GM23338 (cell line): ENCODE data around the gene ZNF644. TPM values are rescaled to one million over a fixed set of nuclear protein-coding genes. Genes with fewer than 3 reads are reported as not detected.

Experiments
- ATAC-seq: fragments of 200-7000 bp; cut with Tn5 transposase; 3 replicates; pipeline ENCODE4 v1.9.1; 2020
- DNase-seq: peaks from one replicate; pipeline ENCODE4 v3.0.0-alpha.2; 2015; ENCODE audit warnings: low spot score
- H2AFZ ChIP-seq: fragments of 200-600 bp; sonication (generic); 2 replicates; pipeline ENCODE4 v1.8.0; 2016; ENCODE audit warnings: antibody characterized with exemption, mild to moderate bottlenecking, moderate library complexity
- H3F3A ChIP-seq: fragments of 200-600 bp; sonication (generic); replicated peaks from 2 replicates; pipeline ENCODE4 v1.8.0; 2017; ENCODE audit warnings: antibody characterized with exemption, mixed run types, low read depth
- H3K27ac ChIP-seq: fragments of 200-600 bp; sonication (generic); 2 replicates; pipeline ENCODE4 v1.6.1; 2016; ENCODE audit warnings: low read depth
- H3K27me3 ChIP-seq: fragments of 200-600 bp; sonication (generic); 2 replicates; pipeline ENCODE4 v1.8.0; 2016; ENCODE audit warnings: mild to moderate bottlenecking, mixed run types, moderate library complexity; ENCODE audit not compliant: insufficient read depth
- H3K36me3 ChIP-seq: fragments of 200-600 bp; sonication (generic); 2 replicates; pipeline ENCODE4 v1.8.0; 2016; ENCODE audit warnings: mild to moderate bottlenecking; ENCODE audit not compliant: insufficient read depth
- H3K4me1 ChIP-seq: fragments of 200-600 bp; sonication (generic); 2 replicates; pipeline ENCODE4 v1.8.0; 2016; ENCODE audit warnings: mild to moderate bottlenecking, moderate library complexity; ENCODE audit not compliant: insufficient read depth
- H3K4me2 ChIP-seq: fragments of 200-600 bp; sonication (generic); 2 replicates; pipeline ENCODE4 v1.7.1; 2017; ENCODE audit warnings: mixed run types
- H3K4me3 ChIP-seq: fragments of 200-600 bp; sonication (generic); 2 replicates; pipeline ENCODE4 v1.6.1; 2016; ENCODE audit warnings: mixed run types
- H3K79me2 ChIP-seq: fragments of 200-600 bp; sonication (generic); replicated peaks from 2 replicates; pipeline ENCODE4 v1.8.0; 2017; ENCODE audit warnings: mild to moderate bottlenecking; ENCODE audit not compliant: insufficient read depth
- H3K9me2 ChIP-seq: fragments of 200-600 bp; sonication (generic); 2 replicates; pipeline ENCODE4 v1.8.0; 2017; ENCODE audit not compliant: insufficient read depth
- H4K20me1 ChIP-seq: fragments of 200-600 bp; sonication (generic); replicated peaks from 2 replicates; pipeline ENCODE4 v1.8.0; 2017; ENCODE audit warnings: mild to moderate bottlenecking; ENCODE audit not compliant: insufficient read depth
- H3K27ac Mint-ChIP-seq: 2 replicates; pipeline ENCODE4 v1.8.0; 2020; ENCODE audit warnings: inconsistent platforms, mild to moderate bottlenecking, moderate library complexity, mixed read lengths
- H3K27me3 Mint-ChIP-seq: 3 replicates; pipeline ENCODE4 v1.8.0; 2022; ENCODE audit warnings: low read depth, mild to moderate bottlenecking, moderate library complexity, mixed read lengths, inconsistent platforms; ENCODE audit not compliant: insufficient read depth, poor library complexity
- H3K36me3 Mint-ChIP-seq: 3 replicates; pipeline ENCODE4 v1.8.0; 2021; ENCODE audit warnings: low read depth, mild to moderate bottlenecking, inconsistent platforms, moderate library complexity, mixed read lengths
- H3K4me1 Mint-ChIP-seq: 3 replicates; pipeline ENCODE4 v1.8.0; 2020; ENCODE audit warnings: mild to moderate bottlenecking, inconsistent platforms, mixed read lengths
- H3K4me3 Mint-ChIP-seq: 3 replicates; pipeline ENCODE4 v1.8.0; 2021; ENCODE audit warnings: moderate library complexity, mild to moderate bottlenecking, inconsistent platforms, mixed read lengths
- H3K9me3 Mint-ChIP-seq: 3 replicates; pipeline ENCODE4 v1.8.0; 2020; ENCODE audit warnings: moderate library complexity, mild to moderate bottlenecking, inconsistent platforms, mixed read lengths
- CREB1 ChIP-seq: fragments of 250-450 bp; sonication (Bioruptor Pico); IDR thresholded peaks from 2 replicates; pipeline ENCODE4 v1.5.0; 2020; ENCODE audit warnings: low read depth, mild to moderate bottlenecking, moderate library complexity
- JUNB ChIP-seq: IDR thresholded peaks from one replicate; pipeline ENCODE4 v1.6.1; 2016; ENCODE audit warnings: antibody characterized with exemption; ENCODE audit not compliant: unreplicated experiment
- POLR2AphosphoS5 ChIP-seq: IDR thresholded peaks from 2 replicates; pipeline ENCODE4 v1.6.1; 2016; ENCODE audit warnings: antibody characterized with exemption, low read depth
- polyA plus RNA-seq: library from polyadenylated mRNA; unstranded; fragments of >200 nt; fragmentation: Nextera tagmentation; extraction: Ambion mirVana; gene quantifications from 2 replicates; pipeline ENCODE4 v1.2.1, GENCODE V29; 2016
- total RNA-seq: library from RNA; depleted of rRNA; stranded (reverse); fragments of >200 nt; shearing (Covaris generic); gene quantifications from 2 replicates; pipeline ENCODE4 v1.2.3, GENCODE V29; 2014
- TF ChIP-seq, protein P1 (sequence below), 2 experiments: fragments of 200-600 bp in 1 of 2; sonication (generic) in 1 of 2; conservative IDR thresholded peaks; 2 replicates each; pipeline versions ENCODE4 v1.5.1 to v1.6.1; 2016 to 2017; ENCODE audit warnings: antibody characterized with exemption in 2 of 2, low read depth in 2 of 2, mild to moderate bottlenecking in 2 of 2, moderate library complexity in 1 of 2
- TF ChIP-seq, protein P2 (sequence below): IDR thresholded peaks from 2 replicates; pipeline ENCODE4 v1.6.1; 2016; ENCODE audit warnings: antibody characterized with exemption

ZNF644 gene
- total and polyA plus RNA-seq, 2 experiments from 2014 or later = 101 to 103 TPM

GRCh38 chr1:91011726-91012125, 10.1 kb downstream of the ZNF644 start (continued):
- no peak for TF ChIP-seq POLR2AphosphoS5

DNA sequence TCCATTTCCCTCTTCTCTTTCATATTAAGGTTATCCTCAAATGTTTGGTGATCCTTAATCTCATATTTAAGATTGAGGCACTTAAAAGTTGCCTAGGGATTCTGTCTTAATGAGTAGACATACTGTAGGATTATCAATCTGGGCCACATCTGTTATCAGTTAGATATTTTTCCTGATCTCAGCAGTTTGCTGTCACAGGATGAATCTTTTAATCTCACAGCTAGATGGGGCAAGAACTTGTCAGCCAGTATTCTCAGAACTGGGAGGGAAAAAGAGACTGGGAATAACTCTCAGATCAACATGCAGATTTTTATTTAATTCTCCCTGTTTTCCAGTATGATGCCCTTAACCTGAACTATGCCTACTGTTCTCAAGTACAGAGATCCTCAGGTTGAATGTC, 14.0 kb downstream of the ZNF644 start:
- peaks cover 12% of the 10 kb centered on the region for H3K9me3 Mint-ChIP-seq
- no peak for DNase-seq
- peak overlapping the region; percentile 77 for H3K27ac ChIP-seq
- peaks cover 42% of the 10 kb centered on the region for H3K36me3 Mint-ChIP-seq
- peaks cover 59% of the 10 kb centered on the region for H3K4me1 ChIP-seq
- peaks cover 100% of the 10 kb centered on the region for H3K79me2 ChIP-seq
- 0 out of 2 replicates have a peak overlapping the region, but pooled peaks have one; percentile 2 for H3K4me3 ChIP-seq
- no peak overlapping the region for H2AFZ ChIP-seq
- no peak; the same call in 2 of the 3 replicates for ATAC-seq
- H4K20me1 ChIP-seq = peaks cover 50% of the 10 kb centered on the region
- no peak overlapping the region for H3K4me3 Mint-ChIP-seq
- TF ChIP-seq, protein P1, sequence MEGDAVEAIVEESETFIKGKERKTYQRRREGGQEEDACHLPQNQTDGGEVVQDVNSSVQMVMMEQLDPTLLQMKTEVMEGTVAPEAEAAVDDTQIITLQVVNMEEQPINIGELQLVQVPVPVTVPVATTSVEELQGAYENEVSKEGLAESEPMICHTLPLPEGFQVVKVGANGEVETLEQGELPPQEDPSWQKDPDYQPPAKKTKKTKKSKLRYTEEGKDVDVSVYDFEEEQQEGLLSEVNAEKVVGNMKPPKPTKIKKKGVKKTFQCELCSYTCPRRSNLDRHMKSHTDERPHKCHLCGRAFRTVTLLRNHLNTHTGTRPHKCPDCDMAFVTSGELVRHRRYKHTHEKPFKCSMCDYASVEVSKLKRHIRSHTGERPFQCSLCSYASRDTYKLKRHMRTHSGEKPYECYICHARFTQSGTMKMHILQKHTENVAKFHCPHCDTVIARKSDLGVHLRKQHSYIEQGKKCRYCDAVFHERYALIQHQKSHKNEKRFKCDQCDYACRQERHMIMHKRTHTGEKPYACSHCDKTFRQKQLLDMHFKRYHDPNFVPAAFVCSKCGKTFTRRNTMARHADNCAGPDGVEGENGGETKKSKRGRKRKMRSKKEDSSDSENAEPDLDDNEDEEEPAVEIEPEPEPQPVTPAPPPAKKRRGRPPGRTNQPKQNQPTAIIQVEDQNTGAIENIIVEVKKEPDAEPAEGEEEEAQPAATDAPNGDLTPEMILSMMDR (conservative IDR thresholded peaks at IDR 0.05; ENCODE audit: low read depth in 2 of 2) = 0 out of 4 replicates have a peak, but pooled peaks of 1 of the 2 experiments have one; percentile 6
- TF ChIP-seq CREB1 = no peak
- no peak overlapping the region for H3K27ac Mint-ChIP-seq
- peaks cover 53% of the 10 kb centered on the region for H3K4me1 Mint-ChIP-seq
- H3K27me3 Mint-ChIP-seq = peaks cover 19% of the 10 kb centered on the region
- no peaks in the 10 kb centered on the region for H3K9me2 ChIP-seq
- H3K36me3 ChIP-seq = peaks cover 9% of the 10 kb centered on the region; the same call in 1 of the 2 replicates
- H3K27me3 ChIP-seq = no peaks in the 10 kb centered on the region
- H3F3A ChIP-seq = no peaks in the 10 kb centered on the region; the same call in 1 of the 2 replicates
- H3K4me2 ChIP-seq = peak overlapping the region; percentile 44

- DNase-seq (peak; percentile 46), ATAC-seq (peak; percentile 68)
- TF ChIP-seq, protein P1 (conservative IDR thresholded peaks at IDR 0.05; ENCODE audit: low read depth in 2 of 2) = peak; percentile 29 to 43; a peak in 3 of 4 replicates
- TF ChIP-seq CREB1 = no peak
- TF ChIP-seq, protein P2, sequence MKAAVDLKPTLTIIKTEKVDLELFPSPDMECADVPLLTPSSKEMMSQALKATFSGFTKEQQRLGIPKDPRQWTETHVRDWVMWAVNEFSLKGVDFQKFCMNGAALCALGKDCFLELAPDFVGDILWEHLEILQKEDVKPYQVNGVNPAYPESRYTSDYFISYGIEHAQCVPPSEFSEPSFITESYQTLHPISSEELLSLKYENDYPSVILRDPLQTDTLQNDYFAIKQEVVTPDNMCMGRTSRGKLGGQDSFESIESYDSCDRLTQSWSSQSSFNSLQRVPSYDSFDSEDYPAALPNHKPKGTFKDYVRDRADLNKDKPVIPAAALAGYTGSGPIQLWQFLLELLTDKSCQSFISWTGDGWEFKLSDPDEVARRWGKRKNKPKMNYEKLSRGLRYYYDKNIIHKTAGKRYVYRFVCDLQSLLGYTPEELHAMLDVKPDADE = no peak
- TF ChIP-seq JUNB = no peak
- Histone ChIP-seq H3K4me3 (no peak overlapping the region), H3K9me2 (0 out of 2 replicates have a peak, but pooled peaks cover 2% of the 10 kb centered on the region), H3K36me3 (peaks cover 12% of the 10 kb centered on the region; the same call in 1 of the 2 replicates), H3K79me2 (peaks cover 100% of the 10 kb centered on the region), H2AFZ (no peak overlapping the region), H3K27me3 (no peaks in the 10 kb centered on the region), H4K20me1 (peaks cover 52% of the 10 kb centered on the region), H3K4me1 (peaks cover 51% of the 10 kb centered on the region), H3K27ac (peak overlapping the region; percentile 77; the same call in 1 of the 2 replicates), H3F3A (no peaks in the 10 kb centered on the region; the same call in 1 of the 2 replicates), H3K4me2 (peak overlapping the region; percentile 44; the same call in 1 of the 2 replicates)
- peaks cover 16% of the 10 kb centered on the region for H3K27me3 Mint-ChIP-seq
- H3K27ac Mint-ChIP-seq = no peak overlapping the region
- H3K36me3 Mint-ChIP-seq = peaks cover 49% of the 10 kb centered on the region
- H3K9me3 Mint-ChIP-seq = peaks cover 19% of the 10 kb centered on the region
- H3K4me1 Mint-ChIP-seq = peaks cover 45% of the 10 kb centered on the region
- H3K4me3 Mint-ChIP-seq = no peak overlapping the region
These were observed 14.7 kb downstream of the ZNF644 start for GRCh38 chr1:91007092-91007491.
